ENCODE data around the gene RELN.
"Not testable (repeated sequence)": the region's sequence is repeated elsewhere in the genome, so short reads cannot be mapped to it uniquely, and the experiment has no call there.

RELN gene

GRCh38 chr7:103940382-103941268 lies 48.8 kb downstream of the RELN start:
- DNase-seq = no peak

- DNase-seq = no peak
Measured at GRCh38 chr7:103937680-103938079, 51.8 kb downstream of the RELN start.

GRCh38 chr7:103936558-103936957 lies 52.9 kb downstream of the RELN start:
- DNase-seq = no peak

GRCh38 chr7:103934508-103934907 lies 55.0 kb downstream of the RELN start:
- no peak for DNase-seq

- no peak for DNase-seq
Measured at GRCh38 chr7:103932389-103932788, 57.1 kb downstream of the RELN start.

GRCh38 chr7:103929901-103930311 lies 59.6 kb downstream of the RELN start:
- no peak for DNase-seq

- DNase-seq = no peak
Measured at GRCh38 chr7:103928581-103928980, 60.9 kb downstream of the RELN start.

GRCh38 chr7:103924184-103924583 lies 65.3 kb downstream of the RELN start:
- DNase-seq = no peak

- DNase-seq = no peak
Measured at GRCh38 chr7:103922407-103922806, 67.1 kb downstream of the RELN start.

GRCh38 chr7:103921692-103922091 lies 67.8 kb downstream of the RELN start:
- DNase-seq = no peak

- DNase-seq = no peak
Measured at GRCh38 chr7:103919272-103919868, 70.1 kb downstream of the RELN start.

GRCh38 chr7:103918631-103919271 lies 70.7 kb downstream of the RELN start:
- DNase-seq = no peak

- no peak for DNase-seq
Measured at GRCh38 chr7:103915680-103916357, 73.6 kb downstream of the RELN start.

GRCh38 chr7:103914147-103914899 lies 75.1 kb downstream of the RELN start:
- no peak for DNase-seq

GRCh38 chr7:103912891-103913605 lies 76.4 kb downstream of the RELN start:
- no peak for DNase-seq

GRCh38 chr7:103911015-103911414 lies 78.4 kb downstream of the RELN start:
- DNase-seq = not testable (repeated sequence)

GRCh38 chr7:103905997-103906396 lies 83.5 kb downstream of the RELN start:
- DNase-seq = no peak

GRCh38 chr7:103902917-103903316 lies 86.5 kb downstream of the RELN start:
- no peak for DNase-seq

GRCh38 chr7:103896826-103897225 lies 92.6 kb downstream of the RELN start:
- not testable (repeated sequence) for DNase-seq

GRCh38 chr7:103894656-103895596 lies 94.5 kb downstream of the RELN start:
- DNase-seq = no peak

- DNase-seq = no peak
Measured at GRCh38 chr7:103893350-103893749, 96.1 kb downstream of the RELN start.
